ENCODE data around the gene ZNF134. TPM values are rescaled to one million over a fixed set of nuclear protein-coding genes. Genes with fewer than 3 reads are reported as not detected.
A peak's percentile ranks its signal among the peaks of the same experiment; 100 is the strongest.

Gene ZNF134
- total RNA-seq, 1 donor from 2014 or later = 27.1 TPM

DNA sequence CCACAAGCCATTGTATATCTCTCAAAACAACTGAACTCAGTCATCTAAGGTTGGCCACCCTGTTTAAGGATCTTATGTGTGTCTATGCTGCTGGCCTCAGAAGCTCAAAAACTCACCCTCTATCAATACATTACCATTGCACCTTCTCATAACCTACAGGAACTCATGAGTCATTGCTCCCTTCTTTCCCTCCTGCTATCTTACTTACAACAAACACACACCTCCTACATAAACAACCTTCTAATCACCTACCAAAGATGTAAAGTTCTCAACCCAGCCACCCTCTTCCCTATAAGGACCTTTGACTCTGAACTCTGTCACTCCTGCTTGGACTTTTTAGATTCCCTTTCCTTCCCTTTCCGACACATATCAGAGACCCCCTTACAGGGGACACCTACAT is 41.4 kb downstream of the ZNF134 start:
- TF ChIP-seq, protein P1, sequence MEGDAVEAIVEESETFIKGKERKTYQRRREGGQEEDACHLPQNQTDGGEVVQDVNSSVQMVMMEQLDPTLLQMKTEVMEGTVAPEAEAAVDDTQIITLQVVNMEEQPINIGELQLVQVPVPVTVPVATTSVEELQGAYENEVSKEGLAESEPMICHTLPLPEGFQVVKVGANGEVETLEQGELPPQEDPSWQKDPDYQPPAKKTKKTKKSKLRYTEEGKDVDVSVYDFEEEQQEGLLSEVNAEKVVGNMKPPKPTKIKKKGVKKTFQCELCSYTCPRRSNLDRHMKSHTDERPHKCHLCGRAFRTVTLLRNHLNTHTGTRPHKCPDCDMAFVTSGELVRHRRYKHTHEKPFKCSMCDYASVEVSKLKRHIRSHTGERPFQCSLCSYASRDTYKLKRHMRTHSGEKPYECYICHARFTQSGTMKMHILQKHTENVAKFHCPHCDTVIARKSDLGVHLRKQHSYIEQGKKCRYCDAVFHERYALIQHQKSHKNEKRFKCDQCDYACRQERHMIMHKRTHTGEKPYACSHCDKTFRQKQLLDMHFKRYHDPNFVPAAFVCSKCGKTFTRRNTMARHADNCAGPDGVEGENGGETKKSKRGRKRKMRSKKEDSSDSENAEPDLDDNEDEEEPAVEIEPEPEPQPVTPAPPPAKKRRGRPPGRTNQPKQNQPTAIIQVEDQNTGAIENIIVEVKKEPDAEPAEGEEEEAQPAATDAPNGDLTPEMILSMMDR (conservative IDR thresholded peaks at IDR 0.05) = no peak
- Mint-ChIP-seq H3K27me3 (peaks cover 30% of the 10 kb centered on the region), H3K27ac (no peak overlapping the region), H3K36me3 (peaks cover 5% of the 10 kb centered on the region), H3K4me3 (no peak overlapping the region), H3K4me1 (ENCODE audit: unreplicated experiment) (no peaks in the 10 kb centered on the region), H3K9me3 (peaks cover 25% of the 10 kb centered on the region)
- no peak for DNase-seq (ENCODE audit: extremely low spot score, unreplicated experiment)

DNA sequence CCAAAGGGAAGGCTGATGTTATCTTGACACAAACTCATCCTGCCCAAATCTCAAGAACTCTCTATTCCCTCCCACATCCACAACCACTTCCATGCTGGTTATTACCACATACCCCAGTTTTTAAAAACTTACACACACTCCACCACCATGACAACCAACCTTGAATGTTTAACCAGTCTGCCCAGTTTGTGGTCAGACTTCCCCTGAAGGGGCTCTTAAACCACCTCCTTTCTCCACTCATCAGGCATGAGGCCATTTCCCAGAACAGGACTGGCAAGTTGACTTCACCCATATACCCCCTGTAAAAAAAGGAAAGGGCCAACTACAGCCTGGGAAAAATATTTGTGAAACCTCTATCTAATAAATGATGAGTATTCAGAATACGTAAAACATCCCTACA is 42.3 kb downstream of the ZNF134 start:
- TF ChIP-seq, protein P1 (conservative IDR thresholded peaks at IDR 0.05) = no peak
- H3K36me3 Mint-ChIP-seq = peaks cover 5% of the 10 kb centered on the region
- no peak overlapping the region for H3K27ac Mint-ChIP-seq
- peaks cover 24% of the 10 kb centered on the region for H3K9me3 Mint-ChIP-seq
- H3K4me1 Mint-ChIP-seq (ENCODE audit: unreplicated experiment) = no peaks in the 10 kb centered on the region
- peaks cover 37% of the 10 kb centered on the region for H3K27me3 Mint-ChIP-seq
- H3K4me3 Mint-ChIP-seq = no peak overlapping the region
- DNase-seq (ENCODE audit: extremely low spot score, unreplicated experiment) = no peak

DNA sequence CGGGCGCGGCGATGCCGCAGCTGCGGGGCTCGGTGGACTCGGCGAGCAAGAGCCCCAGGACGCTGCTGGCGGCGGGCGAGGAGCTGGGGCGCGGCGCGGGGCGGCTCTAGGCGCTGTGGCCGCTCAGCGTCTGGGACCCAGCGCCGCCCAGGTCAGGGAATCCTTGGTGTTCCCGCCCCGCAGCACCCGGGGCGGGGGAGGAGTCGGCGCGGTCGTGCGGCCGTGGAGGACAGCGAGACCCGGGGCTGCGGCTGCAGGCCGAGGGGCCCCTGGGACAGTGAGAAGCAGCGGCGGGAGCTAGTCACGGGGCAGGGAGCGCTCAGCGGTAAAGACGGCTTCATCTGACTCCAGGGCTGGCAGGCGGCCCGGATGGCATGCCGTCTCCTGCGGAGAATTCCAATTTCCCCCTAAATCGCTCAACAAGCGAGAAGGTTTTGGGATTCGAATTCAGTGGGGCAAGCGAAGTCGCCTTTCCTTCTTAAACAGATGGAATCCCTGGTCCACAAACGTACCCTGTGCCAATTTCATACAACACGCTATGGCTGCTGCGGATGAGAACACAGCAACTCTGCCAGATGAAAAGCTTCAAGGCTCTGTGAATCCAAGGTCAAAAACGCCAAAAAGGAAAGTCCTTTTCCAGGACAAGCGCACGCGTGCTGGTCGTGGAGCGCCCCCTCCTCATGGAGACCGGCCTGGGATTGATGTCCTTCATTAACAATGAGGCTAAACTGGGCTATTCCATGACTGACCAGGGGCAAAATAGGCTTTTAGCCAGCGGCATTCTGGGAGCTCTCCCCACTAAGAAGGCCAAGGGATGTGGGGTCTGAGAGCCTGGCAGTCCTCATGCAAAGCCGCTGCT is 50.5 kb downstream of the ZNF134 start:
- peaks cover 24% of the 10 kb centered on the region for H3K27me3 Mint-ChIP-seq

DNA sequence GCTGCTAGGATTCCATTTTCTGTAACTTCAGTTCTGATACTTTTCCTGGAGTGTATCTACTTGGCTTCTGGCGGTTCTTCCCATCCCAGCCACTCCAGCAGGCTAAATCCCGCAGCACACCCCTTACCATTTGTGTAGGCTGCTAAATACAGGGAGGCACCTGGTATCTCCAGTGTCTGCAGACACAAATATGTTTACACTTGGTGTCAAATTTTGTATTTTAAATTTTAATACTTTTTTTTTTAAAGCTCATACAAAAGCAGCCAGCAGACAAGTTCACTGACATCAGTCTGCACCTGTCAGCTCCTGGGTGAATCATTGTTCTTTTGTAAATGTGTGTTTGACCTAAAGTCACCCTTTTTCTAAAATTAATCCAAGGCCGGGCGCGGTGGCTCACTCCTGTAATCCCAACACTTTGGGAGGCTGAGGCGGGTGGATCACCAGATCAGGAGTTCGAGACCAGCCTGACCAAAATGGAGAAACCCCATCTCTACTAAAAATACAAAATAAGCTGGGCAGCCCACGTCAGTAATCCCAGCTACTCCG is 51.3 kb downstream of the ZNF134 start:
- no peaks in the 10 kb centered on the region for H3K36me3 Mint-ChIP-seq

More for the DNA sequence above, 50.5 kb downstream of the ZNF134 start:
- Mint-ChIP-seq H3K9me3 (no peaks in the 10 kb centered on the region), H3K4me1 (ENCODE audit: unreplicated experiment) (peaks cover 4% of the 10 kb centered on the region), H3K4me3 (peak overlapping the region; percentile 88), H3K27ac (no peak overlapping the region), H3K36me3 (no peaks in the 10 kb centered on the region)
- DNase-seq (ENCODE audit: extremely low spot score, unreplicated experiment) = peak; percentile 72
- TF ChIP-seq, protein P1 (conservative IDR thresholded peaks at IDR 0.05) = no peak

DNA sequence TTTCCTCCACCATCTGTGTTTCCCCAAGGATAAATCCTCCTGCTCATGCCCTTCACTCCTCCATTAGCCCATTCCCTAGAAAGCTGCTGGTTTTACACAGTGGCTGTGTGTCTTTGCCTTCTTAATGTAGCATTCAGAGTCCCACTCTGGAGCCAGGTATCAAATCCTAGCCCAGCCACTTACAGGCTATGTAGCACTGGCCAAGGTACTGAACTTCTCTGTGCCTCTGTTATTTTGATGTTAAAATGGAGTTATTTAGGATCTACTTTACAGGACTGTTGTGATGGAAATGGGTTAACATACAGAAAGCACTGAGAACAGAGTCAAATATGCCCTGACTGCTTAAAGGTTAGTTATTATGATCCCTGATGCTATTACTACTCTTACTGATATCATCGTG is 53.2 kb downstream of the ZNF134 start:
- H3K9me3 Mint-ChIP-seq = no peaks in the 10 kb centered on the region
- peak overlapping the region; percentile 67 for H3K4me3 Mint-ChIP-seq
- H3K27me3 Mint-ChIP-seq = peaks cover 17% of the 10 kb centered on the region
- DNase-seq (ENCODE audit: extremely low spot score, unreplicated experiment) = no peak
- H3K27ac Mint-ChIP-seq = no peak overlapping the region
- TF ChIP-seq, protein P1 (conservative IDR thresholded peaks at IDR 0.05) = no peak
- no peaks in the 10 kb centered on the region for H3K36me3 Mint-ChIP-seq
- peaks cover 4% of the 10 kb centered on the region for H3K4me1 Mint-ChIP-seq (ENCODE audit: unreplicated experiment)

More for the DNA sequence above, 51.3 kb downstream of the ZNF134 start:
- TF ChIP-seq, protein P1 (conservative IDR thresholded peaks at IDR 0.05) = no peak
- no peaks in the 10 kb centered on the region for H3K9me3 Mint-ChIP-seq
- H3K27ac Mint-ChIP-seq = no peak overlapping the region
- H3K4me3 Mint-ChIP-seq = peak overlapping the region; percentile 88
- no peak for DNase-seq (ENCODE audit: extremely low spot score, unreplicated experiment)
- peaks cover 4% of the 10 kb centered on the region for H3K4me1 Mint-ChIP-seq (ENCODE audit: unreplicated experiment)
- peaks cover 16% of the 10 kb centered on the region for H3K27me3 Mint-ChIP-seq
